Measurements from ENCODE around the gene OSBPL2. TPM values are rescaled to one million over a fixed set of nuclear protein-coding genes. Genes with fewer than 3 reads are reported as not detected.

The OSBPL2 gene
- total and polyA plus RNA-seq, 2 donors (not counting 1 experiment from before 2014, with no cell fraction given), result 28.1 to 74.3 TPM

- POLR2A ChIA-PET, result no interaction called here
- Histone ChIP-seq H3K4me2 (replicated peaks; ENCODE audit: low read depth, low read length, poor library complexity, severe bottlenecking) (no peak overlapping the region), H3K9me3 (ENCODE audit: control extremely low read depth in 1 of 3, control insufficient read depth in 2 of 3, insufficient read depth in 1 of 3, low read length in 2 of 3) (peaks cover 0 to 6% (median 0%) of the 10 kb centered on the region in 3 donors), H3K36me3 (replicated peaks in 1 of 2; ENCODE audit: control extremely low read depth in 1 of 2, control insufficient read depth in 1 of 2, extremely low read depth in 1 of 2, insufficient read depth in 2 of 2, low read length in 1 of 2) (peaks cover 0 to 72% of the 10 kb centered on the region in 2 experiments), H3K27ac (ENCODE audit: low read length in 2 of 2) (no peak overlapping the region), H3K79me2 (ENCODE audit: control insufficient read depth, insufficient read depth, low read length) (peaks cover 31% of the 10 kb centered on the region), H3K27me3 (replicated peaks in 1 of 4; ENCODE audit: control extremely low read depth in 1 of 4, control insufficient read depth in 3 of 4, insufficient read depth in 4 of 4, low read length in 3 of 4) (no peaks in the 10 kb centered on the region), H3K4me3 (ENCODE audit: control extremely low read depth in 1 of 5, extremely low read depth in 1 of 5, insufficient read depth in 1 of 5, low read depth in 2 of 5, low read length in 4 of 5) (no peak overlapping the region), H3K4me1 (ENCODE audit: control insufficient read depth in 2 of 2, insufficient read depth in 2 of 2, low read length in 2 of 2) (no peaks in the 10 kb centered on the region), H2AFZ (ENCODE audit: insufficient read depth, low read depth, low read length, poor library complexity, severe bottlenecking) (no peak overlapping the region), H4K20me1 (ENCODE audit: control insufficient read depth, insufficient read depth, low read length, poor library complexity, severe bottlenecking) (peaks cover 36% of the 10 kb centered on the region), H3K9ac (ENCODE audit: low read length) (no peak overlapping the region)
- TF ChIP-seq EZH2 (IDR thresholded peaks at IDR 0.05; ENCODE audit: borderline replicate concordance, insufficient read depth, low read depth, low read length, poor library complexity, severe bottlenecking) (no peak), CTCF (IDR thresholded peaks at IDR 0.05) (no peak)
- Mint-ChIP-seq H3K9me3 (ENCODE audit: insufficient read depth) (no peaks in the 10 kb centered on the region), H3K27me3 (no peaks in the 10 kb centered on the region), H3K27ac (no peak overlapping the region), H3K4me1 (no peaks in the 10 kb centered on the region), H3K4me3 (no peak overlapping the region)
- DNase-seq (no peak), ATAC-seq (ENCODE audit: low read depth) (no peak)
- CTCF ChIA-PET, result no interaction called here
- intact Hi-C loops (cut with micrococcal nuclease), result no loop called here
- 100% methylated on average over 6 of the region's 10 CpGs for WGBS (ENCODE audit: insufficient coverage)
Observed at GRCh38 chr20:62266340-62266739, 28.0 kb downstream of the OSBPL2 start.

GRCh38 chr20:62266851-62267250 lies 28.5 kb downstream of the OSBPL2 start:
- no peaks in the 10 kb centered on the region for H3K4me1 ChIP-seq (ENCODE audit: control insufficient read depth in 2 of 2, insufficient read depth in 2 of 2, low read length in 2 of 2)
- Mint-ChIP-seq H3K27me3 (no peaks in the 10 kb centered on the region), H3K4me3 (no peak overlapping the region), H3K27ac (no peak overlapping the region), H3K9me3 (ENCODE audit: insufficient read depth) (no peaks in the 10 kb centered on the region), H3K4me1 (no peaks in the 10 kb centered on the region)
- intact Hi-C loops (cut with micrococcal nuclease), result no loop called here
- ATAC-seq (ENCODE audit: low read depth) (no peak), DNase-seq (no peak)
- H3K9me3 ChIP-seq (ENCODE audit: control extremely low read depth in 1 of 3, control insufficient read depth in 2 of 3, insufficient read depth in 1 of 3, low read length in 2 of 3), result peaks cover 0 to 6% (median 0%) of the 10 kb centered on the region in 3 donors
- WGBS (ENCODE audit: insufficient coverage), result 100% methylated on average over 6 of the region's 13 CpGs
- H3K27ac ChIP-seq (ENCODE audit: low read length in 2 of 2), result no peak overlapping the region
- H2AFZ ChIP-seq (ENCODE audit: insufficient read depth, low read depth, low read length, poor library complexity, severe bottlenecking), result no peak overlapping the region
- no peaks in the 10 kb centered on the region for H3K27me3 ChIP-seq (replicated peaks in 1 of 4; ENCODE audit: control extremely low read depth in 1 of 4, control insufficient read depth in 3 of 4, insufficient read depth in 4 of 4, low read length in 3 of 4)
- peaks cover 27% of the 10 kb centered on the region for H3K79me2 ChIP-seq (ENCODE audit: control insufficient read depth, insufficient read depth, low read length)
- peaks cover 0 to 72% of the 10 kb centered on the region in 2 experiments for H3K36me3 ChIP-seq (replicated peaks in 1 of 2; ENCODE audit: control extremely low read depth in 1 of 2, control insufficient read depth in 1 of 2, extremely low read depth in 1 of 2, insufficient read depth in 2 of 2, low read length in 1 of 2)
- POLR2A ChIA-PET, result no interaction called here
- no peak overlapping the region for H3K4me3 ChIP-seq (ENCODE audit: control extremely low read depth in 1 of 5, extremely low read depth in 1 of 5, insufficient read depth in 1 of 5, low read depth in 2 of 5, low read length in 4 of 5)
- no peak overlapping the region for H3K4me2 ChIP-seq (replicated peaks; ENCODE audit: low read depth, low read length, poor library complexity, severe bottlenecking)
- H4K20me1 ChIP-seq (ENCODE audit: control insufficient read depth, insufficient read depth, low read length, poor library complexity, severe bottlenecking), result peaks cover 36% of the 10 kb centered on the region
- TF ChIP-seq EZH2 (IDR thresholded peaks at IDR 0.05; ENCODE audit: borderline replicate concordance, insufficient read depth, low read depth, low read length, poor library complexity, severe bottlenecking) (no peak), CTCF (IDR thresholded peaks at IDR 0.05) (no peak)
- CTCF ChIA-PET, result no interaction called here
- no peak overlapping the region for H3K9ac ChIP-seq (ENCODE audit: low read length)
